Trophoblast cell (in vitro differentiated cells and primary cell): Measurements from ENCODE around the gene KRTAP13-1.

Experiments
- DNase-seq, 2 donors: peaks; one replicate each; pipeline ENCODE4 v3.0.0-alpha.2; 2016
- H2AFZ ChIP-seq: 2 replicates; pipeline ENCODE4 v1.6.1; 2013; ENCODE audit warnings: low read length, moderate library complexity, mild to moderate bottlenecking; ENCODE audit not compliant: insufficient read depth, poor library complexity
- H2AK5ac ChIP-seq: 2 replicates; pipeline ENCODE4 v1.6.1; 2013; ENCODE audit warnings: mild to moderate bottlenecking, low read length
- H2BK120ac ChIP-seq: 2 replicates; pipeline ENCODE4 v1.6.1; 2013; ENCODE audit warnings: low read length, mild to moderate bottlenecking, moderate library complexity; ENCODE audit not compliant: insufficient read depth, poor library complexity
- H2BK12ac ChIP-seq: 2 replicates; pipeline ENCODE4 v1.6.1; 2013; ENCODE audit warnings: mild to moderate bottlenecking, low read length, moderate library complexity
- H2BK5ac ChIP-seq: 2 replicates; pipeline ENCODE4 v1.6.1; 2013; ENCODE audit warnings: low read length, low read depth, moderate library complexity, mild to moderate bottlenecking; ENCODE audit not compliant: poor library complexity
- H3K14ac ChIP-seq: 2 replicates; pipeline ENCODE4 v1.6.1; 2013; ENCODE audit warnings: mild to moderate bottlenecking, low read length
- H3K18ac ChIP-seq: 2 replicates; pipeline ENCODE4 v1.6.1; 2013; ENCODE audit warnings: mild to moderate bottlenecking, low read length
- H3K23ac ChIP-seq: 2 replicates; pipeline ENCODE4 v1.6.1; 2013; ENCODE audit warnings: low read length
- H3K27ac ChIP-seq: 2 replicates; pipeline ENCODE4 v1.5.1; 2013; ENCODE audit warnings: low read depth, mild to moderate bottlenecking, inconsistent platforms, low read length, moderate library complexity
- H3K27me3 ChIP-seq: 2 replicates; pipeline ENCODE4 v1.6.1; 2013; ENCODE audit warnings: inconsistent platforms, mild to moderate bottlenecking, low read length, moderate library complexity; ENCODE audit not compliant: insufficient read depth
- H3K36me3 ChIP-seq, 2 experiments: 1 replicate in 1 of 2; 2 replicates in 1 of 2; pipeline ENCODE4 v1.6.1; 2013; ENCODE audit warnings: low read length in 2 of 2, mild to moderate bottlenecking in 2 of 2, moderate library complexity in 1 of 2; ENCODE audit not compliant: insufficient read depth in 2 of 2, control insufficient read depth in 1 of 2
- H3K4ac ChIP-seq: 2 replicates; pipeline ENCODE4 v1.6.1; 2013; ENCODE audit warnings: low read depth, mild to moderate bottlenecking, low read length, moderate library complexity
- H3K4me1 ChIP-seq, 2 experiments: 1 replicate in 1 of 2; 2 replicates in 1 of 2; pipeline ENCODE4 v1.6.1; 2013; ENCODE audit warnings: low read length in 2 of 2, mild to moderate bottlenecking in 2 of 2, moderate library complexity in 1 of 2; ENCODE audit not compliant: insufficient read depth in 2 of 2, control insufficient read depth in 1 of 2
- H3K4me2 ChIP-seq: 2 replicates; pipeline ENCODE4 v1.6.1; 2013; ENCODE audit warnings: inconsistent platforms, mild to moderate bottlenecking, low read length, moderate library complexity
- H3K4me3 ChIP-seq: 2 replicates; pipeline ENCODE4 v1.5.1; 2013; ENCODE audit warnings: mild to moderate bottlenecking, low read depth, low read length, inconsistent platforms
- H3K79me1 ChIP-seq: one replicate; pipeline ENCODE4 v1.6.1; 2013; ENCODE audit warnings: low read length
- H3K79me2 ChIP-seq: 2 replicates; pipeline ENCODE4 v1.6.1; 2013; ENCODE audit warnings: low read length, mild to moderate bottlenecking; ENCODE audit not compliant: control insufficient read depth, insufficient read depth, poor library complexity
- H3K9ac ChIP-seq: 2 replicates; pipeline ENCODE4 v1.6.1; 2013; ENCODE audit warnings: mild to moderate bottlenecking, low read length
- H3K9me3 ChIP-seq: 2 replicates; pipeline ENCODE4 v1.6.1; 2013; ENCODE audit warnings: low read depth, mild to moderate bottlenecking, control low read depth, inconsistent platforms, low read length; ENCODE audit not compliant: insufficient read depth
- H4K12ac ChIP-seq: 2 replicates; pipeline ENCODE4 v1.6.1; 2013; ENCODE audit warnings: low read depth, mild to moderate bottlenecking, low read length, moderate library complexity
- H4K8ac ChIP-seq: 2 replicates; pipeline ENCODE4 v1.6.1; 2013; ENCODE audit warnings: low read depth, mild to moderate bottlenecking, low read length, moderate library complexity
- H4K91ac ChIP-seq: one replicate; pipeline ENCODE4 v1.6.1; 2013; ENCODE audit warnings: low read depth, mild to moderate bottlenecking, low read length, moderate library complexity
- WGBS: extraction: QIAGEN DNeasy Blood & Tissue Kit; methylation state at CpG from one replicate; pipeline ENCODE4 v1.1.7; 2013; ENCODE audit warnings: missing lambda C conversion rate; ENCODE audit not compliant: insufficient read length, insufficient coverage; ENCODE audit errors: extremely low coverage; 5-methylcytosine and 5-hydroxymethylcytosine counted together

KRTAP13-1 gene

DNA sequence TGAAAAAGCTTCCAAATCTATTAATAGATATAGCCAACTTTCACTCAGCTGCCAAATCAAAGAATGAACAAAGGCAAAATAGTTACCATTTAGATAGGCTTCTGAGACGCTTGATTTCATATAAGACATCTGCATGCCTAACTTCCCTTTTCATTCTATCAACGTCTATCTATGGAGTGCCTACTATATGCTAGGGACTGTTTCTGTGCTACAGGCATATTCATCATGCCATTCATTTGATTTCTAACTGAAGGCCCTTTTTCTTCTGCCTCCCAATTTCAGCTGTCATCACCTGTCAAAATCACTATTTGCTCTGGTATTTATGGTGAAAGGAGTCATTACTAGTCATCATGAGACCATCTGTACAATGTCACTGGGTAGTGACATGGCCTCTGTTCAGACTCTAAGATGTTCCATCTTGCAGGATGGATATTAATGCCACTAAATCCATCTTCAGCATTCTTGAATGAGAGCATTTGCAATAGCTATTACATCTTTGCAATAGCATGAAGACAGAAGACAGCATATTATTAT, 4.3 kb upstream of the KRTAP13-1 start:
- H3K36me3 ChIP-seq, result no peaks in the 10 kb centered on the region
- no peak overlapping the region for H4K91ac ChIP-seq
- H3K23ac ChIP-seq, result no peak overlapping the region
- H2BK120ac ChIP-seq, result no peak overlapping the region
- no peaks in the 10 kb centered on the region for H3K9me3 ChIP-seq
- no peak overlapping the region for H2BK12ac ChIP-seq
- no peaks in the 10 kb centered on the region for H3K79me2 ChIP-seq
- no peaks in the 10 kb centered on the region for H3K27me3 ChIP-seq
- no peak overlapping the region for H3K18ac ChIP-seq
- no peak overlapping the region for H4K12ac ChIP-seq
- no peak overlapping the region for H2AFZ ChIP-seq
- no peak overlapping the region for H4K8ac ChIP-seq
- DNase-seq, result no peak
- H3K27ac ChIP-seq, result no peak overlapping the region
- no peak overlapping the region for H3K9ac ChIP-seq
- H2AK5ac ChIP-seq, result no peak overlapping the region
- H3K4me1 ChIP-seq, result no peaks in the 10 kb centered on the region
- no peaks in the 10 kb centered on the region for H3K79me1 ChIP-seq
- WGBS, result no CpG with 5 or more reads among the region's 2 CpGs
- H3K4me2 ChIP-seq, result no peak overlapping the region
- H2BK5ac ChIP-seq, result no peak overlapping the region
- no peak overlapping the region for H3K14ac ChIP-seq
- no peak overlapping the region for H3K4me3 ChIP-seq
- no peak overlapping the region for H3K4ac ChIP-seq

DNA sequence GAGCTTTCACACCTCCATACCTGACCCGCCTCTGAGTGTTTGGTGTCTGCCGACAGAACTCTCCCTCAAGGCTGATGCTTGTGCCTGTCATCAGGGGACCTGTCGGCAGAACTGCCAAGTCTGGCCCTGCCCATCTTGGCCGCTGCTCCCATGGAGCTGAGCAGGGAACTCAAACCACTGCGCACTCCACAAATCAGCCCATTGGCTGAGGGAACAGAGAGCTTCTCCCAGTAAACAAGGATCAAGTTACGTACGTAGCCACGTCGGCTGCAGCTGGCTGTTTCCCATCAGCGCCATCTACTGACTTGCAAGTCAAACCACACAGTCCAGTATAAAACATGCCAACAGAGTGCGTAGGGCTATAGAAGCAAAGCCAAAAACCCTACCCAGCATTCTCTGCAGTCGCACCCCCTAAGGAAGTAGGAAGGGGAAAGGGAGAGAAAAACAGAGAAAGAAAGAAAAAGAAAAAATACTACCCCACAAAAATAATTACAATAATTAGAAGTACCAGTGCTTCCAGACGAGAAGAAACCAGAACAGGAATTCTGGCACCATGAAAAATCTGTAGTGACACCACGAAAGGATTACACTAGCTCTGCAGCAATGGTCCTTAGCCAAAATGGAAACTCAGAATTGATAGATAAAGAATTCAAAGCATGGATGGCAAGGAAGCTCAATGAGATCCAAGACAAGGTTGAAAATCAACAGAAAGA, 13.1 kb downstream of the KRTAP13-1 start:
- Histone ChIP-seq H3K9me3 (no peaks in the 10 kb centered on the region), H3K14ac (no peak overlapping the region), H3K23ac (no peak overlapping the region), H2AK5ac (no peak overlapping the region), H3K4me1 (no peaks in the 10 kb centered on the region), H3K36me3 (no peaks in the 10 kb centered on the region), H3K4ac (no peak overlapping the region), H2BK120ac (no peak overlapping the region), H4K8ac (peak overlapping the region; percentile 6), H3K4me2 (peak overlapping the region; percentile 57), H3K79me1 (no peaks in the 10 kb centered on the region), H2BK12ac (no peak overlapping the region), H2BK5ac (no peak overlapping the region), H3K27me3 (no peaks in the 10 kb centered on the region), H4K91ac (no peak overlapping the region), H3K18ac (no peak overlapping the region), H3K27ac (no peak overlapping the region), H4K12ac (no peak overlapping the region), H2AFZ (no peak overlapping the region), H3K9ac (no peak overlapping the region), H3K79me2 (no peaks in the 10 kb centered on the region), H3K4me3 (no peak overlapping the region)
- no CpG with 5 or more reads among the region's 14 CpGs for WGBS
- DNase-seq, result peak; percentile 52 to 79

DNA sequence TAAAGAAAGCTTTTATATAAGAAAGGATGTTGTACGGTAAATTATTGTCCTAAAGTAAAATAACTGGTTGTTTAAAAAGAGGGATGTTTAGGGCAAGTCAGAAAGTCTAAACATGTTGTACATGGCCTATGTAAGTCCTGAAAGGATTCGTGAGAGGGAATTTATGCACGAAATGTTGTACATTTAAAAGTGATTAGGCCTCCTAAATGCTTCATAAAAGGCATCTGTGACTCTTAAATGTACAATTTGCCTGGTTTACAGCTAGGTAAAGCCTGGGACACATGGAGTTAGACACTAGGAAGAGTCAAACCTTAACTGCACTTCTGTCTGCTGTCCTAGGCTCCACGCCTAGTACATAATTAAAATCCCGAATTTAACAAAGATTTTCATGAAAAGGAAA, 20.2 kb downstream of the KRTAP13-1 start:
- Histone ChIP-seq H2BK5ac (no peak overlapping the region), H3K9me3 (no peaks in the 10 kb centered on the region), H3K9ac (no peak overlapping the region), H2BK12ac (no peak overlapping the region), H3K4ac (no peak overlapping the region), H4K12ac (no peak overlapping the region), H2BK120ac (no peak overlapping the region), H2AFZ (no peak overlapping the region), H4K8ac (no peak overlapping the region), H3K79me1 (no peaks in the 10 kb centered on the region), H3K18ac (no peak overlapping the region), H3K23ac (no peak overlapping the region), H3K14ac (no peak overlapping the region), H4K91ac (no peak overlapping the region), H3K79me2 (no peaks in the 10 kb centered on the region), H3K4me1 (no peaks in the 10 kb centered on the region), H2AK5ac (no peak overlapping the region), H3K27ac (no peak overlapping the region), H3K27me3 (no peaks in the 10 kb centered on the region), H3K4me2 (no peak overlapping the region), H3K36me3 (no peaks in the 10 kb centered on the region), H3K4me3 (no peak overlapping the region)
- WGBS, result no CpG with 5 or more reads among the region's 5 CpGs
- DNase-seq, result no peak

DNA sequence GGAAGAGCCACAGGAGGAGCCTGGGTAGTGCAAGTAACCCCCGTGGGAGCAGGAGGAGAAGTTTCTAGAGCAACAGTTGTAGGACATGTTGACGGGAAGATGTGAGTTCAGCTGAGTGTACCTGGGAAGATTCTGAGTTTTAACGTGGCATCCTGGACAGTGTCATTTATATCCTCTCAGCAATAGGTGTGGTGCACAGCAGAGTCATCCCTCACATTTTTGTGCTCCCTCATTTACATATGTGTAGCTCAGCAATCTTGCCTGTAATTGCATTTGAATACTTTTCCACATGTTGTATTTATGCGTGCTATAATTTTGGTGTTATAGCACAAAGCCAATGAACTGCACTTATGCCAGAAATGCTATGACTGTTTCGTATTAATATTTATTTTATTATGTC, 30.0 kb downstream of the KRTAP13-1 start, which contains the start of gene KRTAP13-3:
Gene KRTAP13-3 (minus strand): TSS at position 101 of the 400 bp plus-strand sequence. CDS start 14 bp downstream, at position 87.
- no peaks in the 10 kb centered on the region for H3K9me3 ChIP-seq
- H3K79me1 ChIP-seq, result no peaks in the 10 kb centered on the region
- no peak within 1 kb of the TSS for H3K4me3 ChIP-seq
- no peak within 1 kb of the TSS for H3K23ac ChIP-seq
- DNase-seq, result no peak
- H3K4ac ChIP-seq, result no peak within 1 kb of the TSS
- no peaks in the 10 kb centered on the region for H3K4me1 ChIP-seq
- H3K27ac ChIP-seq, result no peak within 1 kb of the TSS
- no peaks in the 10 kb centered on the region for H3K27me3 ChIP-seq
- no peak within 1 kb of the TSS for H4K12ac ChIP-seq
- H2BK120ac ChIP-seq, result no peak within 1 kb of the TSS
- H2BK12ac ChIP-seq, result no peak within 1 kb of the TSS
- no peak within 1 kb of the TSS for H3K18ac ChIP-seq
- no peaks in the 10 kb centered on the region for H3K79me2 ChIP-seq
- H3K36me3 ChIP-seq, result no peaks in the 10 kb centered on the region
- H3K9ac ChIP-seq, result no peak within 1 kb of the TSS
- H2BK5ac ChIP-seq, result no peak within 1 kb of the TSS
- no peak within 1 kb of the TSS for H3K4me2 ChIP-seq
- H2AFZ ChIP-seq, result no peak within 1 kb of the TSS
- H4K8ac ChIP-seq, result no peak within 1 kb of the TSS
- H2AK5ac ChIP-seq, result no peak within 1 kb of the TSS
- H3K14ac ChIP-seq, result no peak within 1 kb of the TSS
- no CpG with 5 or more reads among the region's 5 CpGs for WGBS
- H4K91ac ChIP-seq, result no peak within 1 kb of the TSS
